Measurements from ENCODE around the gene KCNJ16.

DNA sequence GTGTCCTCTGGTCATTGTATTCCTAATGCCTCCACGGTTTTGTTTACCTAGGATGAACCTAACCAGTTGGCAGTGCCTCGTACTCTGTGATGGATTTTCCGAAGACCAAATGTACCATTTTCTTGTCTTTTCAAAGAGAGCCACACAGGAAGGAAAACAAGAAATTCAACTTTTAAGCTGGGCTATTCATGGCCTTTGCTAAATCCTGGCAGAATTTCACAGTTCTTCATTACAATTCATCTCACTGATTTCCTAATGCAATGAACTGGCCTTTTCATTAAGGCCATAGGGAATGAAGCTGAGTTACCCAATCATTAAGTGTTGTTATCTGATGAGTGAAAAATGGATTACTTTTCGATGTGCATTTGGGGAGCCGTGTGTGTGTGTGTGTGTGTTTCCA is 7.9 kb upstream of the KCNJ16 start:
- TF ChIP-seq, protein P1, sequence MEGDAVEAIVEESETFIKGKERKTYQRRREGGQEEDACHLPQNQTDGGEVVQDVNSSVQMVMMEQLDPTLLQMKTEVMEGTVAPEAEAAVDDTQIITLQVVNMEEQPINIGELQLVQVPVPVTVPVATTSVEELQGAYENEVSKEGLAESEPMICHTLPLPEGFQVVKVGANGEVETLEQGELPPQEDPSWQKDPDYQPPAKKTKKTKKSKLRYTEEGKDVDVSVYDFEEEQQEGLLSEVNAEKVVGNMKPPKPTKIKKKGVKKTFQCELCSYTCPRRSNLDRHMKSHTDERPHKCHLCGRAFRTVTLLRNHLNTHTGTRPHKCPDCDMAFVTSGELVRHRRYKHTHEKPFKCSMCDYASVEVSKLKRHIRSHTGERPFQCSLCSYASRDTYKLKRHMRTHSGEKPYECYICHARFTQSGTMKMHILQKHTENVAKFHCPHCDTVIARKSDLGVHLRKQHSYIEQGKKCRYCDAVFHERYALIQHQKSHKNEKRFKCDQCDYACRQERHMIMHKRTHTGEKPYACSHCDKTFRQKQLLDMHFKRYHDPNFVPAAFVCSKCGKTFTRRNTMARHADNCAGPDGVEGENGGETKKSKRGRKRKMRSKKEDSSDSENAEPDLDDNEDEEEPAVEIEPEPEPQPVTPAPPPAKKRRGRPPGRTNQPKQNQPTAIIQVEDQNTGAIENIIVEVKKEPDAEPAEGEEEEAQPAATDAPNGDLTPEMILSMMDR (IDR thresholded peaks at IDR 0.05), result no peak
- TF ChIP-seq POLR2AphosphoS5 (IDR thresholded peaks at IDR 0.05), result no peak
- no peak for TF ChIP-seq POLR2A (IDR thresholded peaks at IDR 0.05)

All from breast epithelium (tissue), 3 donors.